WI38 (cell line): ENCODE measurements around the gene HOXC9.

Experiments used
- H3K4me3 ChIP-seq: 2 replicates; pipeline ENCODE4 v1.5.1; 2011; ENCODE audit warnings: low read depth, mild to moderate bottlenecking, control low read depth, low read length
- CTCF ChIP-seq: IDR thresholded peaks from 2 replicates; pipeline ENCODE4 v1.5.1; 2012; ENCODE audit warnings: low read depth, mild to moderate bottlenecking, control low read depth, low read length

HOXC9 gene

GRCh38 chr12:53953831-53954693, 45.9 kb upstream of the HOXC9 start:
- no peak overlapping the region for H3K4me3 ChIP-seq
- no peak for TF ChIP-seq CTCF

GRCh38 chr12:53954694-53955035, 45.3 kb upstream of the HOXC9 start, which contains the start of gene HOXC12:
Gene HOXC12, plus strand, starts transcription at chr12:53954903. Its CDS starts 27 bp downstream, at chr12:53954930.
- TF ChIP-seq CTCF, result no peak
- no peak within 1 kb of the TSS for H3K4me3 ChIP-seq

- TF ChIP-seq CTCF, result no peak
- no peak overlapping the region for H3K4me3 ChIP-seq
Measured at GRCh38 chr12:53955036-53955775, 44.8 kb upstream of the HOXC9 start.

- H3K4me3 ChIP-seq, result no peak overlapping the region
- no peak for TF ChIP-seq CTCF
Measured at GRCh38 chr12:53955776-53956250, 44.1 kb upstream of the HOXC9 start.

- no peak overlapping the region for H3K4me3 ChIP-seq
- TF ChIP-seq CTCF, result no peak
Measured at GRCh38 chr12:53956251-53956887, 43.6 kb upstream of the HOXC9 start.

GRCh38 chr12:53956914-53957536, 42.9 kb upstream of the HOXC9 start:
- TF ChIP-seq CTCF, result no peak
- H3K4me3 ChIP-seq, result no peak overlapping the region
